PC-3 (cell line): Measurements from ENCODE around the gene GADD45GIP1.

Experiments used
- CTCF ChIP-seq: fragments of 300-600 bp; sonication (generic); conservative IDR thresholded peaks from 2 replicates; pipeline ENCODE4 v1.5.1; 2017; ENCODE audit warnings: antibody characterized with exemption, low read depth, mild to moderate bottlenecking, low read length
- EZH2 ChIP-seq: fragments of 300-600 bp; sonication (generic); IDR thresholded peaks from one replicate; pipeline ENCODE4 v1.6.1; 2017; ENCODE audit warnings: antibody characterized with exemption, mild to moderate bottlenecking, low read length; ENCODE audit not compliant: unreplicated experiment
- EZH2phosphoT487 ChIP-seq: fragments of 300-600 bp; sonication (generic); IDR thresholded peaks from 2 replicates; pipeline ENCODE4 v1.6.1; 2018; ENCODE audit warnings: mild to moderate bottlenecking, antibody characterized with exemption, low read length, borderline replicate concordance

- TF ChIP-seq CTCF (no peak), EZH2 (no peak), EZH2phosphoT487 (no peak)
Measured at GRCh38 chr19:12974301-12975220, 17.5 kb upstream of the GADD45GIP1 start.
